Measurements from ENCODE around the gene BTBD8.

BTBD8 gene

DNA sequence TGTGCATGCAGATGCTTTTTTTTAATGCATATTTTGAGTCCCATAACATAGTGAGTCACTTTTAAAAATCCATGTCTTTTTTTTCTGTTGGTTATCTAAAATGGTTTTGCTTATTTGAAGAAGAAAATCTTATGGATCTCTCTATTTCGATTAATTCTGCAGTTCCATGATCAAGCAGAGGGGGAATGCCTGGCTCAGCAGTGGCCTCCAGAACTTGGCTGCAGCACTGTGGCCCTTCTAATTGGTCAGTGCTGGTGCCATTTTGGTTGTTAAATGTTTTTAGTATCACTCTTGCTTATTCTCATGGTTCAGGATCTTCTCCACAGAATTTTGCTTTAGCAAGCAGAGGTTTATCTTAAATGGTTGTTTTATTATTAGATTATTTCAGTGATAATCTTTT, 39.2 kb upstream of the BTBD8 start:
- no peaks in the 10 kb centered on the region for H3K36me3 ChIP-seq
- no peak overlapping the region for H3K4me3 ChIP-seq (ENCODE audit: low read depth in 1 of 2, low read length in 1 of 2)
- peaks cover 15% of the 10 kb centered on the region for H3K27me3 ChIP-seq
- H3K9me3 ChIP-seq, result no peaks in the 10 kb centered on the region
- no peaks in the 10 kb centered on the region for H3K4me1 ChIP-seq (ENCODE audit: control insufficient read depth in 1 of 2, insufficient read depth in 1 of 2, low read depth in 1 of 2, low read length in 1 of 2)
- TF ChIP-seq, protein P1, sequence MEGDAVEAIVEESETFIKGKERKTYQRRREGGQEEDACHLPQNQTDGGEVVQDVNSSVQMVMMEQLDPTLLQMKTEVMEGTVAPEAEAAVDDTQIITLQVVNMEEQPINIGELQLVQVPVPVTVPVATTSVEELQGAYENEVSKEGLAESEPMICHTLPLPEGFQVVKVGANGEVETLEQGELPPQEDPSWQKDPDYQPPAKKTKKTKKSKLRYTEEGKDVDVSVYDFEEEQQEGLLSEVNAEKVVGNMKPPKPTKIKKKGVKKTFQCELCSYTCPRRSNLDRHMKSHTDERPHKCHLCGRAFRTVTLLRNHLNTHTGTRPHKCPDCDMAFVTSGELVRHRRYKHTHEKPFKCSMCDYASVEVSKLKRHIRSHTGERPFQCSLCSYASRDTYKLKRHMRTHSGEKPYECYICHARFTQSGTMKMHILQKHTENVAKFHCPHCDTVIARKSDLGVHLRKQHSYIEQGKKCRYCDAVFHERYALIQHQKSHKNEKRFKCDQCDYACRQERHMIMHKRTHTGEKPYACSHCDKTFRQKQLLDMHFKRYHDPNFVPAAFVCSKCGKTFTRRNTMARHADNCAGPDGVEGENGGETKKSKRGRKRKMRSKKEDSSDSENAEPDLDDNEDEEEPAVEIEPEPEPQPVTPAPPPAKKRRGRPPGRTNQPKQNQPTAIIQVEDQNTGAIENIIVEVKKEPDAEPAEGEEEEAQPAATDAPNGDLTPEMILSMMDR (IDR thresholded peaks at IDR 0.05), result no peak
- no peak overlapping the region for H3K27ac ChIP-seq

DNA sequence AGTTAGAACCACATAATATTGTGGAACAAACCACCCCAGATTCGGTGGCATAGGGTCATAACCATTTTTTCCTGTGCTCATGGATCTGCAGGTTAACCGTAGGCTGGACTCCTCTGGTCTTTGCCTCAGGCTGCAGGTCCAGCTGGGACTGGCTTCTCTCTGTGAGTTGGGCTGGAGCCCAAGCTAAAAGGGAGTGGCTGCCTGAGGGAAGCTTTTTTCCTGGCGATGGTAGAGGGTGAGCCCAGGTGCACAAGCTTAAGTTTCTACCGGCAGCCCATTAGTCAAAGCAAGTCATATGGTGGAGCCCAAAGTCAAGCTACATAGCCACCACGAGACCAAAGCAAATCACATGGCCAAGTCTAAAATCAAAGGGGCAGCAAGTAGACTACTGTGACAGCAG, 36.5 kb upstream of the BTBD8 start:
- H3K4me3 ChIP-seq (ENCODE audit: low read depth in 1 of 2, low read length in 1 of 2), result no peak overlapping the region
- H3K4me1 ChIP-seq (ENCODE audit: control insufficient read depth in 1 of 2, insufficient read depth in 1 of 2, low read depth in 1 of 2, low read length in 1 of 2), result no peaks in the 10 kb centered on the region
- H3K27me3 ChIP-seq, result no peaks in the 10 kb centered on the region
- no peaks in the 10 kb centered on the region for H3K9me3 ChIP-seq
- TF ChIP-seq, protein P1 (IDR thresholded peaks at IDR 0.05), result no peak
- no peaks in the 10 kb centered on the region for H3K36me3 ChIP-seq
- H3K27ac ChIP-seq, result no peak overlapping the region

DNA sequence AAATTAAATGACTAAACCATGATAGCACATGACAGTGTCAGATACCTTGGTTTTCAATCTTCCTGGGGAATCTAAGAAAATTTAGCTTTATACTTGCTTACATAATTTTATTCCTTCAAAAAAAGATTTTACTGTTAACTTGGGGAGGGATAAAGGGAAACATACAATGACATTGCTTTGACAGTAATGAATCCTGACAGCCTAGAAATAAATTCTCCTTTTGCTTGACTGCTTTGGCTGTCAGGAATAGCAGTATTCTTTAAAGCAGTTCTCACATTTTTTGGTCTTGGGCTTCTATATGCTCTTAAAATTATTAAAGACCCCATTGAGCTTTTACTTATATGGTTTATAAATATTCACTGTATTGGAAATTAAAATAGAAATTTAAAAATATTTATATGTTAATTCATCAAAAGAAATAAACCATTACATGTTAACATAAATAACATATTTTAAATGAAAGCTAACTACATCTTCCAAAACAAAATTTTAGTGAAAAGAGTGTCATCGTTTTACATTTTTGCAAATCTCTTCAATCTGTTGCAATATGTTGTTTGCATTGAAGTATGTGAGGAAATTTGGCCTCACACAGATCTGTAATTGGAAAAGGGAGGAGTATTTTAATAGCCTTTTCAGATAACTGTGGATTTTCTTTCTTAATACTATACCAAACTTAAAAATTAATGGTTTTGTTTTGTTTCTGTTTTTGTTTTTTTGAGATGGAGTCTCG, 34.2 kb upstream of the BTBD8 start:
- no peaks in the 10 kb centered on the region for H3K27me3 ChIP-seq
- no peak overlapping the region for H3K4me3 ChIP-seq (ENCODE audit: low read depth in 1 of 2, low read length in 1 of 2)
- TF ChIP-seq, protein P1 (IDR thresholded peaks at IDR 0.05), result no peak
- H3K27ac ChIP-seq, result no peak overlapping the region
- H3K36me3 ChIP-seq, result no peaks in the 10 kb centered on the region
- H3K9me3 ChIP-seq, result no peaks in the 10 kb centered on the region
- H3K4me1 ChIP-seq (ENCODE audit: control insufficient read depth in 1 of 2, insufficient read depth in 1 of 2, low read depth in 1 of 2, low read length in 1 of 2), result no peaks in the 10 kb centered on the region

DNA sequence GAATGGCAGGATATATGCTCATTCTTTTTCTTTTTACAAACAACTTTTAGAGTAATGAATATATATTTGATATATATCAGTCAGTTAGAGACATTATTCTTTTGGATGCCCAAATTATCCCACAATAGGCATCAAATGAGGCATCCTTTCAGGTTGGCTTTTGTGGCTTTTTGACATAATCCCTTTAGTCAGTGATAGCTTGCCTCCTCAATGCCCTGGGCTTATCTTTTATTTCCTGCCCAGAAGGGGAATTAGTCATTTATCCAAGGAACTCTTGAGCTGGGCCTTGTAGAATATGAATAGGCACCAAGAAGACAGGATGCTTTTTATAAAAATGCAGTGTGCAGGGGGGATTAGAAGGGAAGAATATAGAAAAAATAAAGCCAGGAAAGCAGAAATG, 28.2 kb upstream of the BTBD8 start:
- H3K4me3 ChIP-seq (ENCODE audit: low read depth in 1 of 2, low read length in 1 of 2), result no peak overlapping the region
- H3K36me3 ChIP-seq, result no peaks in the 10 kb centered on the region
- no peak overlapping the region for H3K27ac ChIP-seq
- no peaks in the 10 kb centered on the region for H3K4me1 ChIP-seq (ENCODE audit: control insufficient read depth in 1 of 2, insufficient read depth in 1 of 2, low read depth in 1 of 2, low read length in 1 of 2)
- H3K27me3 ChIP-seq, result no peaks in the 10 kb centered on the region
- TF ChIP-seq, protein P1 (IDR thresholded peaks at IDR 0.05), result no peak
- H3K9me3 ChIP-seq, result no peaks in the 10 kb centered on the region

DNA sequence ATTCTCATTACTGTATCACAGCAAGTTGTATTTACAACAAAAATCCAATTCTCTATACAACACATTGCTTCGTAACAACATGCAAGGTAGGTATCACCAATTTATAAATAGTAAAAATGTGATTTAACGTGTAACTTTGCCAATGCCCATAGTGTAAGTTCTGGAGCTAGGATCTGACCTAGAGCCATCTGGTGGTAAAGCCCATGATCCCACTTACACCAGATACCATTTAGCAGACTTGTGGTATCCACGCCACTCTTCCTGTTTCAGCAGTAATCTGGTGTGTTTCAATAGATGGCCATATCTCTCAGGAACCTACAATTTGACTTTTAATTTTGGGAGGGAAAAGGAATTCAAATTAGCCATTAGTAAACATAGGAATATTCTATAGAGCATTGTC, 15.1 kb upstream of the BTBD8 start:
- Histone ChIP-seq H3K4me3 (ENCODE audit: low read depth in 1 of 2, low read length in 1 of 2) (no peak overlapping the region), H3K27me3 (no peaks in the 10 kb centered on the region), H3K36me3 (no peaks in the 10 kb centered on the region), H3K27ac (no peak overlapping the region), H3K9me3 (no peaks in the 10 kb centered on the region), H3K4me1 (ENCODE audit: control insufficient read depth in 1 of 2, insufficient read depth in 1 of 2, low read depth in 1 of 2, low read length in 1 of 2) (no peaks in the 10 kb centered on the region)
- TF ChIP-seq, protein P1 (IDR thresholded peaks at IDR 0.05), result no peak

Data from neutrophil (primary cell).